HG02885 (cell line): Measurements from ENCODE around the gene DEFB123.

Source experiments
- ATAC-seq: cut with Tn5 transposase; IDR thresholded peaks from one replicate; pipeline ENCODE4 v1.9.1; 2021; ENCODE audit warnings: mild to moderate bottlenecking; ENCODE audit not compliant: unreplicated experiment, poor library complexity

DEFB123 gene

DNA sequence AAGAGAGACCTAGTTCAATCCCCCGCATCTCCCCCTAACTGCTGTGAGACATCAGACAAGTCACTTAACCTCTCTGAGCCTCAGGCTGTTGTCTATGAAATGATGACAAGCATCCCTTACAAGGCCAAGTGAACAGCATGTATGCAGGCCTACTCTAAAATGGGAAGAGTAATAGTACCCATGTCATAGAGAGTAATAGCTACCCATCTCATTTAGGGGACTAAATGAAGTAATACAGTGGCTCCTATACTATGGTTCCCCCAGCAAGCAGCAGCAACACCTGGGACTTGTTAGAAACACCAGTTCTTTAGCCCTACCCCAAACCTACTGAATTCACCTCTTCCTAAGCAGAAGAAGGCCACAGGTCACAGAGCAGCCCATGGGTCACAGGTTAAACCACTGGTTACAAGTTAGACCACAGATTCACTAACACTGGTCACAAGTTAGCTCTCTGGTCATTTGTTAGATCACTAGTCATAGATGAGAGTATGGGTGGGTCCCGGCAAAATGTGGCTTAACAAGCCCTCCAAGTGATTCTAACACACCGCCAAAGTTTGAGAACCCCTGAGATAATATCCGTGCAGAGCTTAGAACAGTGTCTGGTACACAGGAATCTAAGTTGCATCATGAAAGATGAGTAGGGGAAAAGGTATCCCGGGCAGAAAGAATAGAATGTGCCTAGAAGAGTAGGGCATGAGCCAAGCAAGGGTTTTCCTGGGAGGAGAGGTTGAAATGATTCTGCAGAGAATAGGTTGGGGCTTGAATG lies 33.1 kb downstream of the DEFB123 start:
- ATAC-seq, result peak; percentile 32

DNA sequence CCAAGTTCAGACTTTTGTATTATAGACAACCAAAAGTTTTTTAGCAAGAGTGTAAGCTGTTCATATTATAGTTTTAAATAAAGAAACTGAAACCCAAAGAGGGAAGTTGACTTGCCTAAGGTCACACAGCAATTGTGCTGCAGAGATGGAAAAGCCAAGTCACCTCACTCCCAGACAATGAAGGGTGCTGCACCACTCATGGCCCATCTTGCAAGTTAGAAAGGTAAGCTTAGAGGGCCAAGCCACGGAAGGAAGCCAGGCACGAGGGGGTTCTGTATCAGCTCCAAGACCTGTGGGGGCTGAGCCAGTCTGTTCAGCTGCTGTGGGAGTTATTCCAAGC lies 33.6 kb downstream of the DEFB123 start:
- peak; percentile 87 for ATAC-seq

DNA sequence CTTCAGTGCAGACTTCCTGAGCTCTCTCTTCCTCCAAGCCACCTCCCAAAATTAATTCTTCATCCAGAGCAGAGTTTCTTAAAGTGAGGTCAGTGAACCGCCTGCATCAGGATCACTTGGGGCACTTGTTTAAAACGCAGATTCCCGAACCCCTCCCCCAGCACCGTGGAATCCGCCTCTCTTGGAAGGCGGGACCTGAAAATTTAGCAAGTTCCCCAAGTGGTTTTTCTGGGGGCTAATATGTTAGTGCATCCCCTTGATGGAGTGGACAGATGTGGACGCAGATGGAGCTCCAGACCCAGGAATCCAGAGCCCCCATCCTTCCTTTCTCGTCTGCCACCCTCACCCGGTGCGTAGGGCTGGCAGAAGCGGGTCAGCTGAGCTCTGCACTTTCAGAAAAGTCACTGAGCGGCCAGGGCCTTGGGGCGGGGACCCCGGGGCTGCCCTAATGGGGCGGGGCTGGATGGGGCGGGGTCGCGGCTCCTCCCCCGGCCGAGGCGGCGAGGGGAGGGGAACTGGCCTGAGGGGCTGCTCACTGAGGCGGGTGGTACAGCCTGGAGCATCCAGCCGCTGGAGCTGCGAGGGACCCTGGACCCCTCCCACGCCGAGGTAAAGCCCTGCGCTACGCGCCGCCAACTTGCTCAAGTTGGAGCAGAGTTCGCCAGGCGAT lies 34.5 kb downstream of the DEFB123 start, which contains the start of the genes DEFB124 and REM1:
DEFB124 (minus strand) TSS at position 370 of the 670 bp plus-strand sequence. CDS start 2,114 bp downstream, outside the sequence.
REM1 (plus strand) TSS at position 531 of the 670 bp plus-strand sequence. CDS start 1,158 bp downstream, outside the sequence.
- ATAC-seq, result no peak

DNA sequence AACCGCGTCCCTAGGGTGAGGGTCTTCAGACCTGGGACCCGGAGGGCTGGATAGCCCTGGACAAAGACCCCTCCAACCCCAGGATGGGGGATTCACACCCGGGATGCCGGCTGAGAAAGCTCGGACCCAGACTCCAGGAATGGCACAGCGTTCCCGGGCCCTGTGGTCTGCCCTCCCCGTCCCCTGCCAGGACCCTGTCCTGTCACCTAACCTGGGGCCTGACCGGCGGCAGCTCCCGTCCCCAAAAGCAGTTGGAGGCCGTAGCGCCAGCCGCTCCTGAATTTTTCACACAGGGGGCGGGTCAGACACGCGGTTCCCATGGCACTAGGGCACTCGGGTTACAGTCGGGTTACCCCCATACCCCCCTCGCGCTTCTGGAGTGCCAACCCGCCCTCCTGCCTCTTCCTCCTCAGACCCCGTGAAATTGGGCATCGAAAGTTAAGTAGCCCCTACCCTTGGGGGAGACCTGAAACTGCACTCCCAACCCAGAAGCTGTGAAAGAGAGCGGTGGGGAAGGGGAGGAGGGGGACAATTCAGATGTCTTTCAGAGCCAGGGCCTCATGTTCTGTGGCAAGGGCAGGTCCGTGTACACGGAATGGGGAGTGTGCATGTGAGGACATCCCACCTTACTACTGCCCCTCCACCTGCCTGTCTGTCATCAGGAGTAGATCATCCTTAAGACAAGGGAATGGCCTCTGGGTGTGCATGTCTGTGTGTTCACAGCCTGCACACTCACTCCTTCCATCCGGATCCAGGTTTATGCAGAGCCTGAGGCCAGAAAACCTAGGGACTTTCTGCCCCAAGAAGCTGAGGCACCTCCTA lies 35.3 kb downstream of the DEFB123 start:
- no peak for ATAC-seq

DNA sequence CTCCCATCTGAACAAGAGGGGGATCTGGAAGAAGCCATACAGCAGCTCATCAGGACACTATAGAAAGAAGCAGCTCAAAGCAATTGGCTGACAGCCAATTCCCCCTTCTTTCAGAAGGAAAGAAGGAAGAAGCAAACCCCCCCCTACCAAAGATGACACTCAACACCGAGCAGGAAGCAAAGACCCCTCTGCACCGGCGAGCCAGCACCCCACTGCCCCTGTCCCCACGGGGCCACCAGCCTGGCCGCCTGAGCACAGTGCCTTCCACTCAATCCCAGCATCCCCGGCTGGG lies 35.8 kb downstream of the DEFB123 start:
- ATAC-seq, result no peak

DNA sequence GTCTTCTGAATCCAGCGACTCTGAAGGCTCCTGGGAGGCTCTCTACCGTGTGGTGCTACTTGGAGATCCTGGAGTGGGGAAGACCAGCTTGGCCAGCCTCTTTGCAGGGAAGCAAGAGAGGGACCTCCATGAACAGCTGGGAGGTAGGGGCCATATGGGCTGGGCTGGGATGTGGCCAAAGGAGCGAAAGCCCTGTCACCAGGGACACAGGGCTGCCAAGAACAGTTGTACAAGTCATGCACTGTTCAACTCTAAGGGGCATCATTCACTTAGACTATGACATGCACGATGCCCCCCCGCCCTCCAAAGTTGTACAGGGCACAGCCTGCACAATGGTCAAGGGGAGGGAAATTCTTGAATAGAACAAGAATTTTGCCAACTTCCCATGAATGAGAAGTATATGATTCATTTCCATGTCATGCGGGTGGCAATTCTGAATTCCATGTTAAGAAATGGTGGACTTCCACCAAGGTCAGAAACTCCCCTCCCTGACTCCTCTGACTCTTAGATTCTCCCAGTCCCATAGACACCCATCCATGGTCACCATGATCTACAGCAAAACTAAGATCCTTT lies 36.3 kb downstream of the DEFB123 start:
- ATAC-seq, result no peak

DNA sequence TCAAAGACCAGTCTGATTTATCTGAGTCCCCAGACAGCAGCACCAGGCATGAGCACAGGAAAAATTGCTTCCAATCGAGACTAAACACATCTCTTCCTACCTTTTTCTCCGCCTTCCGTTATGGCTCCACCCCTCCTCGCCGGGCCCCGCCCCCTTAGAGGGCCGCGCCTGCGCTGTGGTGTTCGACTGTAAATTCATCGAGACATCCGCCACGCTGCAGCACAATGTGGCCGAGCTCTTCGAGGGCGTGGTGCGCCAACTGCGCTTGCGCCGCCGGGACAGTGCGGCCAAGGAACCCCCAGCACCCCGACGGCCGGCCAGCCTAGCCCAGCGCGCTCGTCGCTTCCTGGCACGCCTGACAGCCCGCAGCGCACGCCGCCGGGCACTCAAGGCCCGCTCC lies 43.6 kb downstream of the DEFB123 start:
- no peak for ATAC-seq

DNA sequence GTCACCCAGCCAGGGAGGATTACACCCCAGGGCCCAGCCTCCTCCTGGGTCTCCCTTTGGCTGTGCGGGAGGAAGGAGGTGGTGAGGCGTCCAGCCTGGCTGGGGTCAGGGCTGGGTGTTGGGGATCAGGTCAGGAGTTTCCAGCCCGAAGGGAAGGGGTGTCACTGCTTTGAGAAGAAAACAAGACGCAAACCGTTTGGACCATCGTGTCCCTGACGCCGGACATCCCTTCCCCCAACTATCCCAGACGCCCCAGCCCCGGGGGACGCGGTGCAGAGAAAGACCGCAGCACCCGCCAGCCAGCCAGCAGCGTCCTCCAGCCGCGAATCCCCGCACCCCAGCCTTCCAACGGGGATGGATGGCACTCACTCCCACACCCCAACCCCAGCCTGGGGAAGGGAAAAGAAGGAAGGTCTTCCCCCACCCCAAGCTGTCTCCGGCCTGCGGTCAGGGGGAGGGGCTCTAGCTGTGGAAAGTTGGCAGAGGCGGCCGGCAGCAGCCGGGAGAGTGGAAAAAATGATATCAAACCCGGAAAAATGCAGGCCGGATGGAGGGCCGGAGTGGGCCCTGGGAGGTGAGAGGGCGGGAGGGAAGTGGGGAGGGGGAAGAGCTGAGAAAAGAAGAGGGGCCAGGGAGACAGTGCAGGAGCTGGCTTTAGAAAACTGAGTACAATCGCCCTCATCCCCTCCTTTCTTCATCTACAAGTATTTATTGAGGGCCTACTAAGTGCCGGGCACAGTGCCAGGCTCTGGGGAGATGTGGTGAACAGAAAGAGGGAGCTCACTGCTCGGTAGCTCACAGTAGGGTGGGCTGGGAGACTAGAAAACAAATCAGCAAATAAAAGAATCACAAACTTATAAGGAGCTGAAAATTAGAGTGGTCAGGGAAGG lies 45.3 kb downstream of the DEFB123 start:
- ATAC-seq, result no peak

DNA sequence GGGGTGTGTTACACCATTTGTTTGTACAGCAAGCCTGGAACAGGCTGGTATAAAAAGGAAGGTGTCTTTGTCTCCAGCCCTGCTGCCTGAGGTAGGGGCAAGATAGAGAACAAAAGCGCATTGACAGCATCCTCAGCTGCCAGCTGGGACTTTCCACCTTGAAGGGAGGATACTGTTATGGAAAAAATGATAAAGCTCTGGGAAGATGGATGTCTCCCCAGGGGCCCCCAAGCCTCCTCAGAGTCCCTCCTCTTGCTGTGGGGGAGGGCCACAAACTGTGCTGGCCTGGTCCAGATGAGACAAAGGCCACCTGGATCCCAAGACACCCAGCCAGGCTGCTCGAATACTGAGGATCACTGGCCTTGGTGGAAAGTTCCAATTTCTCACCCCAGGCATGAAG lies 47.7 kb downstream of the DEFB123 start:
- no peak for ATAC-seq

DNA sequence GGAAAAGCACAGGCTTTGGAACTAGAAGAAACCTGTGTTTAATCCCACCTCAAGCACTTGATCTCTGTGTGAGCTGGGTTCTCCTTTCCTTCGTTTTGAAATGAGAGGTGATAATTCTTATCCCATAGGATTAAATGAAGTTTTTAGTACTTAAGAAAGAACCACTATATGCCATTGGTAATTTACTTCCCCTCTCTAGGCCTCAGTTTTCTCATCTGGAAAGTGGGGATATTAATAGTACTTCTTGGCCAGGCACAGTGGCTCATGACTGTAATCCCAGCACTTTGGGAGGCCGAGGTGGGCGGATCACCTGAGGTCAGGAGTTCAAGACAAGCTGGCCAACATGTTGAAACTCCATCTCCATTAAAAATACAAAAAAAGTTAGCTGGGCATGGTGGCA lies 48.7 kb downstream of the DEFB123 start:
- no peak for ATAC-seq

DNA sequence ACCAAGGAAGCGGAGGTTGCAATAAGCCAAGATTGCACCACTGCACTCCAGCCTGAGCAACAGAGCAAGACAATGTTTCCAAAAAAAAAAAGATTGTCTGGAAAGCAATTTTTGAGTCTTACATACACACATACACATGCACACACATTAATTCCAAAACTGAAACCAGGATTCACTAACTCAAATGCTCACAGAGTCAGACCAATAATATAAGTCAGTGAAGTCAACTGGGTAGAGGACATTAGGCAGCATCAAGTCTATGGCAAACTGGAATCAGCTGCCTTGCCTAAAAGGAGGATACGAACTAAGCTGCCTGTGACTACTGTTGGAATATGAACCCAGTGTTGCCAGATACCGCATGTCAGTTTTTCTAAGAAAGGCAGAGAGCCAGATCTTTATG lies 50.3 kb downstream of the DEFB123 start:
- no peak for ATAC-seq

DNA sequence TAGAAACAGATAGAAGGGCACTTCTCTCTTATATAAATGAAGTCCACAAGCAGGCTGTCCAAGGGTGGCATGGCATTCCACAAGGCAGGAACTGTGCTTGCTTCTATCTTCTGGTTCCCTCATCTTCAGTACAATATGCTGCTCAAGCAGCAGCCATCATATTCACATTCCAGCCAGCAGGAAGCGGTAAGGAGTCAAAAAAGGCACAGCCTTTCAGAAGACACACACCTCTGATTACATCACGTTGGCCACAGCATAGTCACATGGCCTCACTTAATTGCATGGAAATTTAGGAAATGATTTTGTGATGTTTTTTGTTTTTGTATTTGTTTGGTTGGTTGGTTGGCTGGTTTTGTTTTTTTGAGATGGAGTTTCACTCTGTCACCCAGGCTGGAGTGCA lies 53.7 kb downstream of the DEFB123 start:
- ATAC-seq, result no peak

DNA sequence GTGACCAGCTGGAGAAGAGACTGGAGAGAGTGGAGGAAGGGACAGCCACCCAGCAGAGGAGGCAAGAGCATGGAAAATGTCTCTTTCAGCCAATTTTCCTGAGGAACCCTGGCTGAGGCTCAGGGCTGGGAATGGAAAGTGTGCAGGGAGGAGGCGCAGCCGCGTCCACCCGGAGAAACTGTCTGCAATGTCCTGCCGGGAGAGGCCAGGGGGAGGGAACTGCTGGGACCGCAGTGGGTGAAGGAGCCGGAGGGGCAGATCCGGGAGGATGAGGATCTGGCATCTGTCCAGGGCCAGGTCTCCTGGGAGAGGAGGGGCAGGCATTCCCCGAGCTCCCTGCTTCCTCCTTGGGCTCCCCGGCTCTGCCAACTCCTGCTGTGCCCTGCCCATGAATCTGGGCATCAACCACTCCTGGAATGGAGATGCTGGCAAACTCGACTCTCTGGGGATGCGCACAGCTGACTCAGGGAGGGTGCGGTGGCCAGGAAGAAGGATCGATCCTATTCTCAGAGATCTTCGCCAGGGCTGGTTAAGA lies 56.4 kb downstream of the DEFB123 start:
- ATAC-seq, result no peak

DNA sequence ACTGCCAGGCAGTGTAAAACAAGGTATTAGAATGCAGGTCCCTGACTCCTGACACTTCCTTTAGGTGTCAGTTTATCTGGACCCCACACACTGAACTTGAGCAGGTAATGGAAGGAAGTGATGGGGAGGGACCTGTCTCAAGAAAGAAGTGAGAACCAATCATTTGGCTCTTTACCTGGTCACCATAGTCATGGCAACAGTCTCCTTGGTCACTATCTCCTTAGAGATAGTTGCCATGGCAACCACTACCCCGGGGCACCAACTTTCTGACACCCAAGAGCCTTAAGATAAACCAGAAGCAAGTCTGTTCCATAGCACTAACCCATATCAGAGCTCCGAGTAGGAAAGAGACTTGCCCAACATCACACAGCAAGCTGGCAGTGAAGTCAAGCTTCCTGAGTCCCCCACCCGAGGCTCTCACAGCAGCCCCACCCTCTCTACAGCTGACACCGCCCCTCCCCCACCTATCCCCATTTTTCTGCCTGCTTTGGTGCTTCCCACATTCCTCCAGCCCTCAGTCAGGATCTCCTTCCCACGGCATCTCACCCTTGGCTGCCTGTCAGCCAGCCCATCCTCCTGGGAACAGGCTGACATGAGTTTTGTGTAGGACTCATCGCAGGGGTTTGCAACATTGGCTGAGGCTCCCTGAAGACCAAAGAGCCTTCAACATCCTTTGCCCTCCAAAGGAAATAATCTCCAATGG lies 57.6 kb downstream of the DEFB123 start:
- no peak for ATAC-seq
